22Rv1 (cell line): Measurements from ENCODE around the gene GALNT7.

ENCODE experiments used
- ZFX ChIP-seq: fragments of 450-650 bp; IDR thresholded peaks from 2 replicates; pipeline ENCODE4 v1.6.1; 2017; ENCODE audit warnings: antibody characterized with exemption, borderline replicate concordance
- TF ChIP-seq, protein P1 (sequence below): fragments of 450-650 bp; IDR thresholded peaks from 2 replicates; pipeline ENCODE4 v1.5.1; 2017; ENCODE audit warnings: mild to moderate bottlenecking

DNA sequence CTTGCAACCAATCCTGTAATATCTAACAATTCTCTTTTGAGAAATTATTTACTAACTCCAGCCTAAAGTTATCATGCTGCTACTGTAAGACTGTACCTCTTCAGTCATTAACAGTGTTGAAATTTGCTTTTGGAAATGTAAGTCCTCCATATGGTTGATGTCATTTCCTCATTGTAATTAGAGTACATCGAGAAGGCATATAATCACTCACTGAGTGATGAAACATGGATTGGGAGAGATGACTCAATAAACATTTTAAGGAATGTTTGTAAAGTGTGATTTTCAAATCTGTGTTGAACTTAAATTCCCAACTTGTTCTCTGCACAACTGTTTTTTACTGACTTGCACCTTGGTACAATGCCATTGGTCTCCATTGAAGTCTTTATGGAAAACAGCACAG is 104.4 kb downstream of the GALNT7 start:
- no peak for TF ChIP-seq ZFX
- TF ChIP-seq, protein P1, sequence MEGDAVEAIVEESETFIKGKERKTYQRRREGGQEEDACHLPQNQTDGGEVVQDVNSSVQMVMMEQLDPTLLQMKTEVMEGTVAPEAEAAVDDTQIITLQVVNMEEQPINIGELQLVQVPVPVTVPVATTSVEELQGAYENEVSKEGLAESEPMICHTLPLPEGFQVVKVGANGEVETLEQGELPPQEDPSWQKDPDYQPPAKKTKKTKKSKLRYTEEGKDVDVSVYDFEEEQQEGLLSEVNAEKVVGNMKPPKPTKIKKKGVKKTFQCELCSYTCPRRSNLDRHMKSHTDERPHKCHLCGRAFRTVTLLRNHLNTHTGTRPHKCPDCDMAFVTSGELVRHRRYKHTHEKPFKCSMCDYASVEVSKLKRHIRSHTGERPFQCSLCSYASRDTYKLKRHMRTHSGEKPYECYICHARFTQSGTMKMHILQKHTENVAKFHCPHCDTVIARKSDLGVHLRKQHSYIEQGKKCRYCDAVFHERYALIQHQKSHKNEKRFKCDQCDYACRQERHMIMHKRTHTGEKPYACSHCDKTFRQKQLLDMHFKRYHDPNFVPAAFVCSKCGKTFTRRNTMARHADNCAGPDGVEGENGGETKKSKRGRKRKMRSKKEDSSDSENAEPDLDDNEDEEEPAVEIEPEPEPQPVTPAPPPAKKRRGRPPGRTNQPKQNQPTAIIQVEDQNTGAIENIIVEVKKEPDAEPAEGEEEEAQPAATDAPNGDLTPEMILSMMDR: no peak
